ENCODE results near the gene MACIR. TPM values are rescaled to one million over a fixed set of nuclear protein-coding genes. Genes with fewer than 3 reads are reported as not detected.
A peak's percentile ranks its signal among the peaks of the same experiment; 100 is the strongest.

Gene MACIR
- polyA plus RNA-seq, 3 donors, result 1.2 to 1.9 (median 1.9) TPM

GRCh38 chr5:103280967-103281366, 22.4 kb downstream of the MACIR start:
- 94% methylated on average over 3 of the region's 3 CpGs for WGBS (ENCODE audit: insufficient coverage)
- intact Hi-C loops (cut with micrococcal nuclease), result no loop called here
- Histone ChIP-seq H3K27me3 (ENCODE audit: control insufficient read depth in 2 of 2, insufficient read depth in 2 of 2, low read length in 2 of 2) (no peaks in the 10 kb centered on the region), H3K9ac (ENCODE audit: insufficient read depth, low read length, poor library complexity, severe bottlenecking) (no peak overlapping the region), H3K4me2 (replicated peaks; ENCODE audit: extremely low read depth, low read length, poor library complexity, severe bottlenecking) (no peak overlapping the region), H3K4me3 (replicated peaks in 1 of 3; ENCODE audit: low read depth in 2 of 3, low read length in 3 of 3) (no peak overlapping the region), H4K20me1 (ENCODE audit: insufficient read depth, low read length) (no peaks in the 10 kb centered on the region), H3K79me2 (ENCODE audit: insufficient read depth, low read length) (no peaks in the 10 kb centered on the region), H3K4me1 (ENCODE audit: control insufficient read depth in 1 of 2, insufficient read depth in 2 of 2, low read length in 2 of 2) (peaks cover 7 to 8% of the 10 kb centered on the region in 2 donors), H3K36me3 (replicated peaks in 1 of 2; ENCODE audit: control insufficient read depth in 1 of 2, insufficient read depth in 2 of 2, low read length in 2 of 2) (peaks cover 7 to 12% of the 10 kb centered on the region in 2 donors), H2AFZ (ENCODE audit: insufficient read depth, low read depth, low read length, poor library complexity, severe bottlenecking) (no peak overlapping the region), H3K9me3 (replicated peaks in 1 of 2; ENCODE audit: control insufficient read depth in 1 of 2, insufficient read depth in 1 of 2, low read length in 2 of 2) (no peaks in the 10 kb centered on the region), H3K27ac (ENCODE audit: low read depth in 1 of 2, low read length in 2 of 2) (no peak overlapping the region)
- H3K27me3 Mint-ChIP-seq (ENCODE audit: low read depth in 3 of 3), result no peaks in the 10 kb centered on the region
- TF ChIP-seq, protein P1, sequence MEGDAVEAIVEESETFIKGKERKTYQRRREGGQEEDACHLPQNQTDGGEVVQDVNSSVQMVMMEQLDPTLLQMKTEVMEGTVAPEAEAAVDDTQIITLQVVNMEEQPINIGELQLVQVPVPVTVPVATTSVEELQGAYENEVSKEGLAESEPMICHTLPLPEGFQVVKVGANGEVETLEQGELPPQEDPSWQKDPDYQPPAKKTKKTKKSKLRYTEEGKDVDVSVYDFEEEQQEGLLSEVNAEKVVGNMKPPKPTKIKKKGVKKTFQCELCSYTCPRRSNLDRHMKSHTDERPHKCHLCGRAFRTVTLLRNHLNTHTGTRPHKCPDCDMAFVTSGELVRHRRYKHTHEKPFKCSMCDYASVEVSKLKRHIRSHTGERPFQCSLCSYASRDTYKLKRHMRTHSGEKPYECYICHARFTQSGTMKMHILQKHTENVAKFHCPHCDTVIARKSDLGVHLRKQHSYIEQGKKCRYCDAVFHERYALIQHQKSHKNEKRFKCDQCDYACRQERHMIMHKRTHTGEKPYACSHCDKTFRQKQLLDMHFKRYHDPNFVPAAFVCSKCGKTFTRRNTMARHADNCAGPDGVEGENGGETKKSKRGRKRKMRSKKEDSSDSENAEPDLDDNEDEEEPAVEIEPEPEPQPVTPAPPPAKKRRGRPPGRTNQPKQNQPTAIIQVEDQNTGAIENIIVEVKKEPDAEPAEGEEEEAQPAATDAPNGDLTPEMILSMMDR (IDR thresholded peaks at IDR 0.05), result no peak
- DNase-seq, result no peak
- H3K4me1 Mint-ChIP-seq, result peaks cover 13% of the 10 kb centered on the region
- peaks cover 8 to 9% of the 10 kb centered on the region in 2 donors for H3K36me3 Mint-ChIP-seq
- peak overlapping the region in 2 of 7 donors; percentile 32 to 54 for H3K27ac Mint-ChIP-seq
- no peak overlapping the region for H3K4me3 Mint-ChIP-seq
- H3K9me3 Mint-ChIP-seq, result no peaks in the 10 kb centered on the region

GRCh38 chr5:103283120-103283519, 24.6 kb downstream of the MACIR start:
- DNase-seq, result no peak
- Histone ChIP-seq H2AFZ (ENCODE audit: insufficient read depth, low read depth, low read length, poor library complexity, severe bottlenecking) (no peak overlapping the region), H3K9me3 (replicated peaks in 1 of 2; ENCODE audit: control insufficient read depth in 1 of 2, insufficient read depth in 1 of 2, low read length in 2 of 2) (no peaks in the 10 kb centered on the region), H3K4me3 (replicated peaks in 1 of 3; ENCODE audit: low read depth in 2 of 3, low read length in 3 of 3) (no peak overlapping the region), H3K79me2 (ENCODE audit: insufficient read depth, low read length) (no peaks in the 10 kb centered on the region), H3K27me3 (ENCODE audit: control insufficient read depth in 2 of 2, insufficient read depth in 2 of 2, low read length in 2 of 2) (no peaks in the 10 kb centered on the region), H3K9ac (ENCODE audit: insufficient read depth, low read length, poor library complexity, severe bottlenecking) (no peak overlapping the region), H4K20me1 (ENCODE audit: insufficient read depth, low read length) (no peaks in the 10 kb centered on the region), H3K36me3 (replicated peaks in 1 of 2; ENCODE audit: control insufficient read depth in 1 of 2, insufficient read depth in 2 of 2, low read length in 2 of 2) (peaks cover 0 to 3% of the 10 kb centered on the region in 2 donors), H3K4me1 (ENCODE audit: control insufficient read depth in 1 of 2, insufficient read depth in 2 of 2, low read length in 2 of 2) (peaks cover 7 to 8% of the 10 kb centered on the region in 2 donors), H3K27ac (ENCODE audit: low read depth in 1 of 2, low read length in 2 of 2) (no peak overlapping the region), H3K4me2 (replicated peaks; ENCODE audit: extremely low read depth, low read length, poor library complexity, severe bottlenecking) (no peak overlapping the region)
- TF ChIP-seq, protein P1 (IDR thresholded peaks at IDR 0.05), result no peak
- Mint-ChIP-seq H3K27ac (no peak overlapping the region), H3K27me3 (ENCODE audit: low read depth in 3 of 3) (no peaks in the 10 kb centered on the region), H3K4me3 (no peak overlapping the region), H3K36me3 (no peaks in the 10 kb centered on the region), H3K4me1 (peaks cover 13% of the 10 kb centered on the region), H3K9me3 (no peaks in the 10 kb centered on the region)
- intact Hi-C loops (cut with micrococcal nuclease), result no loop called here
- WGBS (ENCODE audit: insufficient coverage), result no CpG with 5 or more reads among the region's 2 CpGs
